ENCODE results near the gene PHOX2A.

DNA sequence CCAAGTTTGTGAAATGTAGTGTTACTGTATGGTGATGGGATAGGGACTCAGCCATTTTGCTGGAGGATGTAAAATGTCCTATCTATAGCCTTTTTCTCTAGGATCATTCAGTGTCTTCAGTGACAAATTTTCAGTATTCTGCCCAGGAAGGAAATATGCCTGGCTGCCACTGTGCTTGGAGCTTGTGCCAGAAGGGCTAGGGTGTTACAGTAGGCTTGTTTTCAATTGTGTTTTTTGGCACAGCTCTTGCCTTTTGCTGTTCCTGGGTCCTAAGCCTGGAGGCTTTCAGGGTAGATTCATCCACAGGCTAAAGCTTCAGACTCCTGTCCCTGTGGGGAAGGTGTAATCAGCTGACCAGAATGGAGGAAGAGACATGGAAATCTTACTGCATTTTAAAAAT is 22.0 kb upstream of the PHOX2A start:
- TF ChIP-seq, protein P1, sequence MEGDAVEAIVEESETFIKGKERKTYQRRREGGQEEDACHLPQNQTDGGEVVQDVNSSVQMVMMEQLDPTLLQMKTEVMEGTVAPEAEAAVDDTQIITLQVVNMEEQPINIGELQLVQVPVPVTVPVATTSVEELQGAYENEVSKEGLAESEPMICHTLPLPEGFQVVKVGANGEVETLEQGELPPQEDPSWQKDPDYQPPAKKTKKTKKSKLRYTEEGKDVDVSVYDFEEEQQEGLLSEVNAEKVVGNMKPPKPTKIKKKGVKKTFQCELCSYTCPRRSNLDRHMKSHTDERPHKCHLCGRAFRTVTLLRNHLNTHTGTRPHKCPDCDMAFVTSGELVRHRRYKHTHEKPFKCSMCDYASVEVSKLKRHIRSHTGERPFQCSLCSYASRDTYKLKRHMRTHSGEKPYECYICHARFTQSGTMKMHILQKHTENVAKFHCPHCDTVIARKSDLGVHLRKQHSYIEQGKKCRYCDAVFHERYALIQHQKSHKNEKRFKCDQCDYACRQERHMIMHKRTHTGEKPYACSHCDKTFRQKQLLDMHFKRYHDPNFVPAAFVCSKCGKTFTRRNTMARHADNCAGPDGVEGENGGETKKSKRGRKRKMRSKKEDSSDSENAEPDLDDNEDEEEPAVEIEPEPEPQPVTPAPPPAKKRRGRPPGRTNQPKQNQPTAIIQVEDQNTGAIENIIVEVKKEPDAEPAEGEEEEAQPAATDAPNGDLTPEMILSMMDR (IDR thresholded peaks at IDR 0.05): no peak
- no peak for TF ChIP-seq POLR2A (IDR thresholded peaks at IDR 0.05)

Measured in lower leg skin (tissue), 3 donors.